ENCODE measurements around the gene DLG2. TPM values are rescaled to one million over a fixed set of nuclear protein-coding genes. Genes with fewer than 3 reads are reported as not detected.

DLG2 gene
- polyA plus RNA-seq, 3 donors = 9.9 to 11.8 (median 10.1) TPM

- no peak for DNase-seq (ENCODE audit: extremely low read depth in 1 of 11, low read depth in 9 of 11, low spot score in 4 of 11)
Measured at GRCh38 chr11:84261707-84262106, 1365.4 kb downstream of the DLG2 start.

GRCh38 chr11:84260862-84261261 is 1366.3 kb downstream of the DLG2 start:
- DNase-seq (ENCODE audit: extremely low read depth in 1 of 11, low read depth in 9 of 11, low spot score in 4 of 11) = no peak

- no peak for DNase-seq (ENCODE audit: extremely low read depth in 1 of 11, low read depth in 9 of 11, low spot score in 4 of 11)
Measured at GRCh38 chr11:84256618-84257017, 1370.5 kb downstream of the DLG2 start.

GRCh38 chr11:84255483-84255882 is 1371.7 kb downstream of the DLG2 start:
- no peak for DNase-seq (ENCODE audit: extremely low read depth in 1 of 11, low read depth in 9 of 11, low spot score in 4 of 11)

GRCh38 chr11:84250834-84251613 is 1376.1 kb downstream of the DLG2 start:
- DNase-seq (ENCODE audit: extremely low read depth in 1 of 11, low read depth in 9 of 11, low spot score in 4 of 11) = no peak

- no peak for DNase-seq (ENCODE audit: extremely low read depth in 1 of 11, low read depth in 9 of 11, low spot score in 4 of 11)
Measured at GRCh38 chr11:84249344-84250135, 1377.6 kb downstream of the DLG2 start.

GRCh38 chr11:84247926-84248325 is 1379.2 kb downstream of the DLG2 start:
- no peak for DNase-seq (ENCODE audit: extremely low read depth in 1 of 11, low read depth in 9 of 11, low spot score in 4 of 11)

- no peak for DNase-seq (ENCODE audit: extremely low read depth in 1 of 11, low read depth in 9 of 11, low spot score in 4 of 11)
Measured at GRCh38 chr11:84247129-84247528, 1380.0 kb downstream of the DLG2 start.

GRCh38 chr11:84243629-84244263 is 1383.4 kb downstream of the DLG2 start:
- no peak for DNase-seq (ENCODE audit: extremely low read depth in 1 of 11, low read depth in 9 of 11, low spot score in 4 of 11)

GRCh38 chr11:84241343-84242131 is 1385.6 kb downstream of the DLG2 start:
- DNase-seq (ENCODE audit: extremely low read depth in 1 of 11, low read depth in 9 of 11, low spot score in 4 of 11) = no peak

- no peak for DNase-seq (ENCODE audit: extremely low read depth in 1 of 11, low read depth in 9 of 11, low spot score in 4 of 11)
Measured at GRCh38 chr11:84240847-84241246, 1386.3 kb downstream of the DLG2 start.

- no peak for DNase-seq (ENCODE audit: extremely low read depth in 1 of 11, low read depth in 9 of 11, low spot score in 4 of 11)
Measured at GRCh38 chr11:84236436-84236835, 1390.7 kb downstream of the DLG2 start.

- peak in 2 of 11 donors; percentile 19 for DNase-seq (ENCODE audit: extremely low read depth in 1 of 11, low read depth in 9 of 11, low spot score in 4 of 11)
Measured at GRCh38 chr11:84234462-84235202, 1392.5 kb downstream of the DLG2 start.

GRCh38 chr11:84234011-84234410 is 1393.1 kb downstream of the DLG2 start:
- no peak for DNase-seq (ENCODE audit: extremely low read depth in 1 of 11, low read depth in 9 of 11, low spot score in 4 of 11)

- DNase-seq (ENCODE audit: extremely low read depth in 1 of 11, low read depth in 9 of 11, low spot score in 4 of 11) = no peak
Measured at GRCh38 chr11:84232511-84232910, 1394.6 kb downstream of the DLG2 start.

GRCh38 chr11:84230402-84230801 is 1396.7 kb downstream of the DLG2 start:
- no peak for DNase-seq (ENCODE audit: extremely low read depth in 1 of 11, low read depth in 9 of 11, low spot score in 4 of 11)

GRCh38 chr11:84227970-84228665 is 1399.0 kb downstream of the DLG2 start:
- no peak for DNase-seq (ENCODE audit: extremely low read depth in 1 of 11, low read depth in 9 of 11, low spot score in 4 of 11)

GRCh38 chr11:84224042-84224441 is 1403.1 kb downstream of the DLG2 start:
- DNase-seq (ENCODE audit: extremely low read depth in 1 of 11, low read depth in 9 of 11, low spot score in 4 of 11) = no peak
